WTC11 (cell line): Measurements from ENCODE around the gene KLHDC4. TPM values are rescaled to one million over a fixed set of nuclear protein-coding genes. Genes with fewer than 3 reads are reported as not detected.

Experiments used
- ATAC-seq: fragments of 200-7000 bp; cut with Tn5 transposase; 2 replicates; pipeline ENCODE4 v1.10.0; 2021; ENCODE audit warnings: mild to moderate bottlenecking, moderate library complexity
- CTCF ChIA-PET: fragments of 300-600 bp; sonication (Branson Sonifier 250); formaldehyde crosslinking; loops from one replicate; lab custom pipeline; 2021; ENCODE audit warnings: antibody characterized with exemption; lab: Charles Lee
- POLR2A ChIA-PET: fragments of 350-600 bp; sonication (Branson Sonifier 250); formaldehyde crosslinking; loops from one replicate; lab custom pipeline; 2021; ENCODE audit warnings: antibody characterized with exemption; lab: Charles Lee
- DNase-seq: peaks from one replicate; pipeline ENCODE4 v3.0.0; 2021; ENCODE audit warnings: low spot score
- H3K27ac Mint-ChIP-seq: 2 replicates; pipeline ENCODE4 v1.8.0; 2021; ENCODE audit warnings: mixed read lengths
- H3K27me3 Mint-ChIP-seq: 2 replicates; pipeline ENCODE4 v1.8.0; 2021; ENCODE audit warnings: low read depth, mild to moderate bottlenecking, moderate library complexity, mixed read lengths
- H3K36me3 Mint-ChIP-seq: 2 replicates; pipeline ENCODE4 v1.8.0; 2021; ENCODE audit warnings: mixed read lengths
- H3K4me1 Mint-ChIP-seq: 2 replicates; pipeline ENCODE4 v1.8.0; 2022; ENCODE audit warnings: mixed read lengths
- H3K4me3 Mint-ChIP-seq: 2 replicates; pipeline ENCODE4 v1.8.0; 2021; ENCODE audit warnings: mild to moderate bottlenecking, moderate library complexity, mixed read lengths
- H3K9me3 Mint-ChIP-seq: 2 replicates; pipeline ENCODE4 v1.8.0; 2021; ENCODE audit warnings: mixed read lengths
- CBFB ChIP-seq: sonication (generic); formaldehyde crosslinking; IDR thresholded peaks from 2 replicates; pipeline ENCODE4 v1.8.1; 2022; ENCODE audit warnings: mild to moderate bottlenecking, low read depth, missing genetic modification reagents
- GABPB1 ChIP-seq: sonication (generic); formaldehyde crosslinking; IDR thresholded peaks from 2 replicates; pipeline ENCODE4 v1.8.1; 2023; ENCODE audit warnings: mild to moderate bottlenecking, missing genetic modification reagents
- JUN ChIP-seq: sonication (generic); formaldehyde crosslinking; IDR thresholded peaks from 2 replicates; pipeline ENCODE4 v1.8.0; 2023; ENCODE audit warnings: mild to moderate bottlenecking, missing genetic modification reagents
- KAT7 ChIP-seq: sonication (generic); formaldehyde crosslinking; IDR thresholded peaks from 2 replicates; pipeline ENCODE4 v1.8.1; 2023; ENCODE audit warnings: missing genetic modification reagents, mild to moderate bottlenecking, borderline replicate concordance
- NFE2L1 ChIP-seq: sonication (generic); formaldehyde crosslinking; IDR thresholded peaks from 2 replicates; pipeline ENCODE4 v1.8.1; 2023; ENCODE audit warnings: missing genetic modification reagents
- NR1H2 ChIP-seq: sonication (generic); formaldehyde crosslinking; IDR thresholded peaks from 2 replicates; pipeline ENCODE4 v1.9.0; 2021; ENCODE audit warnings: mild to moderate bottlenecking, moderate library complexity, missing genetic modification reagents
- TP53 ChIP-seq: sonication (generic); formaldehyde crosslinking; IDR thresholded peaks from 2 replicates; pipeline ENCODE4 v1.8.1; 2023; ENCODE audit warnings: mild to moderate bottlenecking, missing genetic modification reagents
- ZNF121 ChIP-seq: sonication (generic); formaldehyde crosslinking; IDR thresholded peaks from 2 replicates; pipeline ENCODE4 v1.8.0; 2023; ENCODE audit warnings: missing genetic modification reagents
- ZNF232 ChIP-seq: sonication (generic); formaldehyde crosslinking; IDR thresholded peaks from 2 replicates; pipeline ENCODE4 v1.8.0; 2022; ENCODE audit warnings: mild to moderate bottlenecking, missing genetic modification reagents
- ZNF396 ChIP-seq: fragments of 250-450 bp; sonication (Bioruptor Pico); IDR thresholded peaks from 2 replicates; pipeline ENCODE4 v1.8.0; 2021; ENCODE audit warnings: mild to moderate bottlenecking, moderate library complexity, borderline replicate concordance
- ZNF671 ChIP-seq: fragments of 250-450 bp; sonication (Bioruptor Pico); IDR thresholded peaks from 2 replicates; pipeline ENCODE4 v1.8.0; 2021; ENCODE audit warnings: mild to moderate bottlenecking
- total RNA-seq: library from RNA; stranded (reverse); gene quantifications from 3 replicates; pipeline ENCODE4 v1.2.3, GENCODE V29; 2021
- TF ChIP-seq, protein P1 (sequence below): sonication (generic); formaldehyde crosslinking; IDR thresholded peaks from 2 replicates; pipeline ENCODE4 v1.8.1; 2023; ENCODE audit warnings: mild to moderate bottlenecking, moderate library complexity, missing genetic modification reagents
- TF ChIP-seq, protein P2 (sequence below): fragments of 200-600 bp; IDR thresholded peaks from 2 replicates; pipeline ENCODE4 v1.8.0; 2022; ENCODE audit warnings: antibody characterized with exemption
- TF ChIP-seq, protein P3 (sequence below): sonication (generic); formaldehyde crosslinking; IDR thresholded peaks from 2 replicates; pipeline ENCODE4 v1.8.0; 2023; ENCODE audit warnings: mild to moderate bottlenecking, missing genetic modification reagents
- TF ChIP-seq, protein P4 (sequence below): sonication (generic); formaldehyde crosslinking; IDR thresholded peaks from 2 replicates; pipeline ENCODE4 v1.8.1; 2022; ENCODE audit warnings: mild to moderate bottlenecking, missing genetic modification reagents, moderate library complexity, borderline replicate concordance
- TF ChIP-seq, protein P5 (sequence below): sonication (generic); formaldehyde crosslinking; IDR thresholded peaks from 2 replicates; pipeline ENCODE4 v1.8.1; 2023; ENCODE audit warnings: mild to moderate bottlenecking, missing genetic modification reagents
- TF ChIP-seq, protein P6 (sequence below): fragments of 250-450 bp; sonication (Bioruptor Pico); IDR thresholded peaks from 2 replicates; pipeline ENCODE4 v1.8.0; 2021; ENCODE audit warnings: mild to moderate bottlenecking

The KLHDC4 gene
- total RNA-seq, 1 experiment from 2014 or later = 63.6 TPM

DNA sequence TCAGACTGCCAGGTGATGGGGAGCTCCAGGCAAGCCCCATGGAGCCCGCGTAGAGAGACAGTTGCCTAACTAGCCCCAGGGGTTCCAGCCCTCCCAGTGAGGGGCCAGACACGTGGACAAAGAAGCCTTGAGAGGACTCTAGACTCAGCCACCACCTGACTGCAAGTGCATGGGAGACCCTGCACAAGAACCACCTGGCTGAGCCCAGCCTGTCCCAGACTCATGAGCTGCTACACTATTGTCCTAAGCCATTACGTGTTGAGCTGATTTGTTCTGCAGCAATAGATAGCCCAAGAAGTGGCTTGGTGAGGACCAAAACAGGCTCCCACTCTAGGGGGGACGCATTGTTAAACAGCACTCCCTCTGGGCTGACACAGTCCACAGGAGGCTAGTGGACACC lies 37.6 kb upstream of the KLHDC4 start:
- TF ChIP-seq, protein P1, sequence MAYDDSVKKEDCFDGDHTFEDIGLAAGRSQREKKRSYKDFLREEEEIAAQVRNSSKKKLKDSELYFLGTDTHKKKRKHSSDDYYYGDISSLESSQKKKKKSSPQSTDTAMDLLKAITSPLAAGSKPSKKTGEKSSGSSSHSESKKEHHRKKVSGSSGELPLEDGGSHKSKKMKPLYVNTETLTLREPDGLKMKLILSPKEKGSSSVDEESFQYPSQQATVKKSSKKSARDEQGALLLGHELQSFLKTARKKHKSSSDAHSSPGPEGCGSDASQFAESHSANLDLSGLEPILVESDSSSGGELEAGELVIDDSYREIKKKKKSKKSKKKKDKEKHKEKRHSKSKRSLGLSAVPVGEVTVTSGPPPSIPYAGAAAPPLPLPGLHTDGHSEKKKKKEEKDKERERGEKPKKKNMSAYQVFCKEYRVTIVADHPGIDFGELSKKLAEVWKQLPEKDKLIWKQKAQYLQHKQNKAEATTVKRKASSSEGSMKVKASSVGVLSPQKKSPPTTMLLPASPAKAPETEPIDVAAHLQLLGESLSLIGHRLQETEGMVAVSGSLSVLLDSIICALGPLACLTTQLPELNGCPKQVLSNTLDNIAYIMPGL = no peak
- TF ChIP-seq JUN = no peak
- TF ChIP-seq ZNF671 (CRISPR knock-in tag) = no peak
- TF ChIP-seq, protein P2, sequence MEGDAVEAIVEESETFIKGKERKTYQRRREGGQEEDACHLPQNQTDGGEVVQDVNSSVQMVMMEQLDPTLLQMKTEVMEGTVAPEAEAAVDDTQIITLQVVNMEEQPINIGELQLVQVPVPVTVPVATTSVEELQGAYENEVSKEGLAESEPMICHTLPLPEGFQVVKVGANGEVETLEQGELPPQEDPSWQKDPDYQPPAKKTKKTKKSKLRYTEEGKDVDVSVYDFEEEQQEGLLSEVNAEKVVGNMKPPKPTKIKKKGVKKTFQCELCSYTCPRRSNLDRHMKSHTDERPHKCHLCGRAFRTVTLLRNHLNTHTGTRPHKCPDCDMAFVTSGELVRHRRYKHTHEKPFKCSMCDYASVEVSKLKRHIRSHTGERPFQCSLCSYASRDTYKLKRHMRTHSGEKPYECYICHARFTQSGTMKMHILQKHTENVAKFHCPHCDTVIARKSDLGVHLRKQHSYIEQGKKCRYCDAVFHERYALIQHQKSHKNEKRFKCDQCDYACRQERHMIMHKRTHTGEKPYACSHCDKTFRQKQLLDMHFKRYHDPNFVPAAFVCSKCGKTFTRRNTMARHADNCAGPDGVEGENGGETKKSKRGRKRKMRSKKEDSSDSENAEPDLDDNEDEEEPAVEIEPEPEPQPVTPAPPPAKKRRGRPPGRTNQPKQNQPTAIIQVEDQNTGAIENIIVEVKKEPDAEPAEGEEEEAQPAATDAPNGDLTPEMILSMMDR = no peak
- TF ChIP-seq NFE2L1 (CRISPR knock-in tag) = no peak
- no peak for TF ChIP-seq KAT7 (CRISPR knock-in tag)
- TF ChIP-seq, protein P3, sequence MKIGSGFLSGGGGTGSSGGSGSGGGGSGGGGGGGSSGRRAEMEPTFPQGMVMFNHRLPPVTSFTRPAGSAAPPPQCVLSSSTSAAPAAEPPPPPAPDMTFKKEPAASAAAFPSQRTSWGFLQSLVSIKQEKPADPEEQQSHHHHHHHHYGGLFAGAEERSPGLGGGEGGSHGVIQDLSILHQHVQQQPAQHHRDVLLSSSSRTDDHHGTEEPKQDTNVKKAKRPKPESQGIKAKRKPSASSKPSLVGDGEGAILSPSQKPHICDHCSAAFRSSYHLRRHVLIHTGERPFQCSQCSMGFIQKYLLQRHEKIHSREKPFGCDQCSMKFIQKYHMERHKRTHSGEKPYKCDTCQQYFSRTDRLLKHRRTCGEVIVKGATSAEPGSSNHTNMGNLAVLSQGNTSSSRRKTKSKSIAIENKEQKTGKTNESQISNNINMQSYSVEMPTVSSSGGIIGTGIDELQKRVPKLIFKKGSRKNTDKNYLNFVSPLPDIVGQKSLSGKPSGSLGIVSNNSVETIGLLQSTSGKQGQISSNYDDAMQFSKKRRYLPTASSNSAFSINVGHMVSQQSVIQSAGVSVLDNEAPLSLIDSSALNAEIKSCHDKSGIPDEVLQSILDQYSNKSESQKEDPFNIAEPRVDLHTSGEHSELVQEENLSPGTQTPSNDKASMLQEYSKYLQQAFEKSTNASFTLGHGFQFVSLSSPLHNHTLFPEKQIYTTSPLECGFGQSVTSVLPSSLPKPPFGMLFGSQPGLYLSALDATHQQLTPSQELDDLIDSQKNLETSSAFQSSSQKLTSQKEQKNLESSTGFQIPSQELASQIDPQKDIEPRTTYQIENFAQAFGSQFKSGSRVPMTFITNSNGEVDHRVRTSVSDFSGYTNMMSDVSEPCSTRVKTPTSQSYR (CRISPR knock-in tag) = no peak
- TF ChIP-seq, protein P4, sequence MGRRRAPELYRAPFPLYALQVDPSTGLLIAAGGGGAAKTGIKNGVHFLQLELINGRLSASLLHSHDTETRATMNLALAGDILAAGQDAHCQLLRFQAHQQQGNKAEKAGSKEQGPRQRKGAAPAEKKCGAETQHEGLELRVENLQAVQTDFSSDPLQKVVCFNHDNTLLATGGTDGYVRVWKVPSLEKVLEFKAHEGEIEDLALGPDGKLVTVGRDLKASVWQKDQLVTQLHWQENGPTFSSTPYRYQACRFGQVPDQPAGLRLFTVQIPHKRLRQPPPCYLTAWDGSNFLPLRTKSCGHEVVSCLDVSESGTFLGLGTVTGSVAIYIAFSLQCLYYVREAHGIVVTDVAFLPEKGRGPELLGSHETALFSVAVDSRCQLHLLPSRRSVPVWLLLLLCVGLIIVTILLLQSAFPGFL = no peak
- TF ChIP-seq, protein P5, sequence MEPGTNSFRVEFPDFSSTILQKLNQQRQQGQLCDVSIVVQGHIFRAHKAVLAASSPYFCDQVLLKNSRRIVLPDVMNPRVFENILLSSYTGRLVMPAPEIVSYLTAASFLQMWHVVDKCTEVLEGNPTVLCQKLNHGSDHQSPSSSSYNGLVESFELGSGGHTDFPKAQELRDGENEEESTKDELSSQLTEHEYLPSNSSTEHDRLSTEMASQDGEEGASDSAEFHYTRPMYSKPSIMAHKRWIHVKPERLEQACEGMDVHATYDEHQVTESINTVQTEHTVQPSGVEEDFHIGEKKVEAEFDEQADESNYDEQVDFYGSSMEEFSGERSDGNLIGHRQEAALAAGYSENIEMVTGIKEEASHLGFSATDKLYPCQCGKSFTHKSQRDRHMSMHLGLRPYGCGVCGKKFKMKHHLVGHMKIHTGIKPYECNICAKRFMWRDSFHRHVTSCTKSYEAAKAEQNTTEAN (CRISPR knock-in tag) = no peak
- TF ChIP-seq ZNF232 = no peak
- no peak for TF ChIP-seq TP53 (CRISPR knock-in tag)
- TF ChIP-seq, protein P6, sequence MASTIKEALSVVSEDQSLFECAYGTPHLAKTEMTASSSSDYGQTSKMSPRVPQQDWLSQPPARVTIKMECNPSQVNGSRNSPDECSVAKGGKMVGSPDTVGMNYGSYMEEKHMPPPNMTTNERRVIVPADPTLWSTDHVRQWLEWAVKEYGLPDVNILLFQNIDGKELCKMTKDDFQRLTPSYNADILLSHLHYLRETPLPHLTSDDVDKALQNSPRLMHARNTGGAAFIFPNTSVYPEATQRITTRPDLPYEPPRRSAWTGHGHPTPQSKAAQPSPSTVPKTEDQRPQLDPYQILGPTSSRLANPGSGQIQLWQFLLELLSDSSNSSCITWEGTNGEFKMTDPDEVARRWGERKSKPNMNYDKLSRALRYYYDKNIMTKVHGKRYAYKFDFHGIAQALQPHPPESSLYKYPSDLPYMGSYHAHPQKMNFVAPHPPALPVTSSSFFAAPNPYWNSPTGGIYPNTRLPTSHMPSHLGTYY (CRISPR knock-in tag) = no peak
- TF ChIP-seq NR1H2 (CRISPR knock-in tag) = no peak
- no peak for TF ChIP-seq CBFB (CRISPR knock-in tag)
- no peak for TF ChIP-seq ZNF396 (CRISPR knock-in tag)
- TF ChIP-seq GABPB1 = no peak
- TF ChIP-seq ZNF121 = no peak
- H3K36me3 Mint-ChIP-seq = no peaks in the 10 kb centered on the region
- ChIA-PET POLR2A (no interaction called here), CTCF (interaction anchor here (1.3 to 1.4 kb wide), 2 partner anchors 24 to 46 kb away, joined by 4 read pairs; no protein-coding TSS in a partner anchor)
- H3K27me3 Mint-ChIP-seq = peaks cover 4% of the 10 kb centered on the region; the same call in 1 of the 2 replicates
- H3K27ac Mint-ChIP-seq = no peak overlapping the region
- no peak for DNase-seq
- peaks cover 10% of the 10 kb centered on the region; the same call in 1 of the 2 replicates for H3K9me3 Mint-ChIP-seq
- ATAC-seq = no peak
- H3K4me3 Mint-ChIP-seq = no peak overlapping the region
- H3K4me1 Mint-ChIP-seq = peaks cover 4% of the 10 kb centered on the region; the same call in 1 of the 2 replicates
